HCT116 (cell line): Measurements from ENCODE around the gene WNK4. TPM values are rescaled to one million over a fixed set of nuclear protein-coding genes. Genes with fewer than 3 reads are reported as not detected.

ENCODE experiments used
- ATAC-seq: fragments of 200-7000 bp; cut with Tn5 transposase; 2 replicates; pipeline ENCODE4 v1.9.1; 2020; ENCODE audit warnings: mild to moderate bottlenecking, moderate library complexity
- BruUV-seq: library from RNA; stranded (reverse); fragments of 400-500 nt; replicated peaks from 2 replicates; lab custom pipeline; 2021; lab: Mats Ljungman, UMichigan
- CTCF ChIA-PET: fragments of 300-600 bp; sonication (Branson Sonifier 250); formaldehyde crosslinking; loops from one replicate; lab custom pipeline; 2021; ENCODE audit warnings: antibody characterized with exemption; lab: Charles Lee
- POLR2A ChIA-PET: fragments of 300-600, 350-600 bp; sonication (Branson Sonifier 250); formaldehyde crosslinking; loops from one replicate; lab custom pipeline; 2021; ENCODE audit warnings: antibody characterized with exemption; lab: Charles Lee
- RAD21 ChIA-PET, 2 experiments: fragments of 300-600 bp; sonication (Branson Sonifier 250); formaldehyde crosslinking; loops; one replicate each; lab custom pipeline; 2023; ENCODE audit warnings: low total read pairs in 2 of 2; ENCODE audit not compliant: uncharacterized antibody in 2 of 2, unreplicated experiment in 2 of 2, low non-redundant PET in 1 of 2; lab: Charles Lee
- DNase-seq: peaks from one replicate; pipeline ENCODE4 v3.0.0-alpha.2; 2010; ENCODE audit warnings: low read depth, low spot score
- H2AFZ ChIP-seq: fragments of 200-600 bp; shearing (Covaris generic), sonication (generic); 2 replicates; pipeline ENCODE4 v1.6.1; 2017; ENCODE audit warnings: low read depth, mixed run types, mixed read lengths, antibody characterized with exemption, low read length; ENCODE audit not compliant: poor library complexity, severe bottlenecking
- H3K27ac ChIP-seq: 2 replicates; pipeline ENCODE4 v1.5.1; 2012; ENCODE audit warnings: low read depth, low read length
- H3K27me3 ChIP-seq: fragments of 200-600 bp; sonication (generic); 2 replicates; pipeline ENCODE4 v1.6.1; 2016; ENCODE audit warnings: mixed run types, low read length, mixed read lengths; ENCODE audit not compliant: insufficient read depth
- H3K36me3 ChIP-seq, 2 experiments: fragments of 200-500 bp in 1 of 2; fragments of 200-600 bp in 1 of 2; sonication (Bioruptor generic) in 1 of 2; sonication (generic) in 1 of 2; 2 replicates each; pipeline versions ENCODE4 v1.5.1 to v1.6.1; 2014 to 2016; ENCODE audit warnings: low read length in 2 of 2, inconsistent platforms in 1 of 2, mixed read lengths in 1 of 2, mixed run types in 1 of 2; ENCODE audit not compliant: insufficient read depth in 2 of 2, control insufficient read depth in 1 of 2
- H3K4me1 ChIP-seq, 2 experiments: fragments of 200-600 bp in 1 of 2; sonication (generic) in 1 of 2; 2 replicates each; pipeline versions ENCODE4 v1.5.1 to v1.6.1; 2012 to 2017; ENCODE audit warnings: low read length in 2 of 2, inconsistent platforms in 1 of 2, mild to moderate bottlenecking in 1 of 2, mixed read lengths in 1 of 2, mixed run types in 1 of 2, moderate library complexity in 1 of 2; ENCODE audit not compliant: insufficient read depth in 2 of 2, control insufficient read depth in 1 of 2
- H3K4me2 ChIP-seq: fragments of 200-600 bp; sonication (generic); 2 replicates; pipeline ENCODE4 v1.6.1; 2017; ENCODE audit warnings: mixed run types, low read length, mixed read lengths
- H3K4me3 ChIP-seq, 2 experiments: fragments of 200-600 bp in 1 of 2; sonication (generic) in 1 of 2; replicated peaks in 1 of 2; 2 replicates each; pipeline ENCODE4 v1.5.1; 2011 to 2016; ENCODE audit warnings: low read length in 2 of 2, control low read depth in 1 of 2, low read depth in 1 of 2, mild to moderate bottlenecking in 1 of 2, mixed read lengths in 1 of 2, mixed run types in 1 of 2
- H3K79me2 ChIP-seq: fragments of 200-600 bp; sonication (generic); 2 replicates; pipeline ENCODE4 v1.6.1; 2017; ENCODE audit warnings: mild to moderate bottlenecking, mixed run types, low read length, moderate library complexity, mixed read lengths; ENCODE audit not compliant: insufficient read depth
- H3K9ac ChIP-seq: fragments of 200-600 bp; sonication (generic); 2 replicates; pipeline ENCODE4 v1.6.1; 2016; ENCODE audit warnings: low read length, mixed read lengths
- H3K9me2 ChIP-seq: fragments of 200-600 bp; sonication (generic), shearing (Covaris generic); 2 replicates; pipeline ENCODE4 v1.6.1; 2017; ENCODE audit warnings: mixed run types, mild to moderate bottlenecking, moderate library complexity; ENCODE audit not compliant: insufficient read depth
- H3K9me3 ChIP-seq, 2 experiments: fragments of 200-500 bp in 1 of 2; fragments of 200-600 bp in 1 of 2; sonication (Bioruptor generic) in 1 of 2; sonication (generic) in 1 of 2; 2 replicates each; pipeline ENCODE4 v1.6.1; 2014 to 2017; ENCODE audit warnings: low read length in 2 of 2, mixed read lengths in 2 of 2, inconsistent platforms in 1 of 2, low read depth in 1 of 2, mild to moderate bottlenecking in 1 of 2, mixed run types in 1 of 2, moderate library complexity in 1 of 2; ENCODE audit not compliant: control insufficient read depth in 1 of 2, insufficient read depth in 1 of 2
- H4K20me1 ChIP-seq: fragments of 200-600 bp; sonication (generic), shearing (Covaris generic); 2 replicates; pipeline ENCODE4 v1.6.1; 2017; ENCODE audit warnings: mixed run types, mild to moderate bottlenecking, moderate library complexity; ENCODE audit not compliant: insufficient read depth
- ATF3 ChIP-seq: IDR thresholded peaks from 2 replicates; pipeline ENCODE4 v1.6.1; 2012
- EZH2 ChIP-seq: fragments of 200-600 bp; sonication (generic); IDR thresholded peaks from 2 replicates; pipeline ENCODE4 v1.6.1; 2017; ENCODE audit warnings: antibody characterized with exemption, mixed run types
- FOSL1 ChIP-seq: IDR thresholded peaks from 2 replicates; pipeline ENCODE4 v1.6.1; 2012; ENCODE audit warnings: low read depth
- POLR2AphosphoS5 ChIP-seq: IDR thresholded peaks from 2 replicates; pipeline ENCODE4 v1.6.1; 2011; ENCODE audit warnings: mild to moderate bottlenecking, low read depth, low read length, moderate library complexity
- SP1 ChIP-seq: IDR thresholded peaks from 2 replicates; pipeline ENCODE4 v1.6.1; 2012; ENCODE audit warnings: low read depth
- ZBTB33 ChIP-seq: IDR thresholded peaks from 2 replicates; pipeline ENCODE4 v1.6.1; 2011; ENCODE audit warnings: mild to moderate bottlenecking, low read length, moderate library complexity; ENCODE audit not compliant: insufficient replicate concordance; ENCODE audit errors: extremely low read depth
- intact Hi-C: fragments of 100-400 bp; cut with micrococcal nuclease; formaldehyde crosslinking; loops from 2 replicates; pipeline ENCODE4 v1.10.0; 2022
- total RNA-seq: library from RNA; stranded (reverse); gene quantifications from one replicate; pipeline ENCODE4 v1.2.1, GENCODE V29; 2021; ENCODE audit not compliant: unreplicated experiment

The WNK4 gene
- total RNA-seq, 1 experiment from 2014 or later: 4.5 TPM

- Histone ChIP-seq H3K4me2 (peak overlapping the region; percentile 59), H3K79me2 (no peaks in the 10 kb centered on the region), H3K9me3 (no peaks in the 10 kb centered on the region), H4K20me1 (no peaks in the 10 kb centered on the region), H3K4me1 (peaks cover 3 to 20% of the 10 kb centered on the region in 2 experiments; a peak in 3 of 4 replicates), H2AFZ (no peak overlapping the region), H3K27me3 (no peaks in the 10 kb centered on the region), H3K4me3 (peak overlapping the region in 1 of 2 experiments; percentile 30; a peak in 1 of 4 replicates), H3K36me3 (peaks cover 10 to 11% of the 10 kb centered on the region in 2 experiments; a peak in 3 of 4 replicates), H3K9ac (peak overlapping the region; percentile 38), H3K27ac (no peak overlapping the region), H3K9me2 (no peaks in the 10 kb centered on the region)
- no TSS peak for BruUV-seq
- TF ChIP-seq EZH2: no peak
- TF ChIP-seq ATF3: no peak
- TF ChIP-seq FOSL1: 0 out of 2 replicates have a peak, but pooled peaks have one; percentile 19
- TF ChIP-seq ZBTB33: no peak
- TF ChIP-seq POLR2AphosphoS5: no peak
- TF ChIP-seq SP1: peak; percentile 37; the same call in 1 of the 2 replicates
- ChIA-PET CTCF (no interaction called here), POLR2A (no interaction called here), RAD21 (no interaction called here)
- DNase-seq (no peak), ATAC-seq (peak; percentile 48; the same call in 1 of the 2 replicates)
- intact Hi-C loops: no loop called here
Measured at GRCh38 chr17:42783062-42783790, 2.8 kb downstream of the WNK4 start.
